ENCODE measurements around the gene SRRD. TPM values are rescaled to one million over a fixed set of nuclear protein-coding genes. Genes with fewer than 3 reads are reported as not detected.

Gene SRRD
- total and polyA plus RNA-seq, 2 of the 8 experiments (the other 6 are each of a cell fraction or from before 2014, with no cell fraction given): 17.1 to 25.3 TPM

DNA sequence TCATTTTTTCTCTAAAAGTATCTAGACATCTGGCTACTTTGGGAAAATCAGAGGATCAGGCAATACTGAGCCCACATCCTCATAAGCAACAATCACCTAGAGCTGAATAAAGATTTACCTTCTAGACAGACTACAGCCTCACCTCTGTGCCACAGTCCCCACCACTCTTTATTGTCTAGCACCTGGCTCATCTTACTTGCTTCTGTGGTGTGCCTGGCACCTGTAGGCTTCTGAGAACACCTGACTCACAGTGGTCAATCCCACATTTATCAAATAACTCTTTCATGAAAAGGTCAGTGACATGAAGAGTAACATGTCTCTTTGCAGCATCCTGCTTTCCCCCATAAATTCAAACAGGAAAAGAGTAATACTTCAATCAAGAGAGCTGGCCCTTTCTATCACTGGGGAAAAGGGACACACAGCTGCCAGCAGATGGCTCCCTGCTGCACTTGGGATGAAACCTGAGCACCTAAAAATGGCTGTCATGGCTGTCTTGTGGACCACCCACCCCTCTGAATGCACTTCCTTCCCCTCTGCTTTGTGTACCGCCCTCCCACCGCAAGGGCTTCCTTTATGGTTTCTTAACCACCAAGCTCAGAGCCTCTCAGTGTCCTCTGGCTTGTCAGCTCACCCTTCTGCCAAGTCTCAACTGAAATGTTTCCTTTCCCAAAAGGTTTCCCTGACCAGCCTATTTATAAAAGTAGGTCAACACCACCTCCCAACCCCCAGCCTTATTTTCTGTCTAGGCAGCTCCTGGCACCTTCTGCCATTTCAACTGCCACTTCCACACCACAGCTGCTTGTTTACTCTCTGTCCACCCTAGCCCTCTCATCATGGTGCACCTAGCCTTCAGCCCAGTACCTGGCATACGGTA, 19.2 kb downstream of the SRRD start (continued):
- TF ChIP-seq NRF1 (IDR thresholded peaks at IDR 0.05; ENCODE audit: low read depth, low read length): no peak
- TF ChIP-seq, protein P1, sequence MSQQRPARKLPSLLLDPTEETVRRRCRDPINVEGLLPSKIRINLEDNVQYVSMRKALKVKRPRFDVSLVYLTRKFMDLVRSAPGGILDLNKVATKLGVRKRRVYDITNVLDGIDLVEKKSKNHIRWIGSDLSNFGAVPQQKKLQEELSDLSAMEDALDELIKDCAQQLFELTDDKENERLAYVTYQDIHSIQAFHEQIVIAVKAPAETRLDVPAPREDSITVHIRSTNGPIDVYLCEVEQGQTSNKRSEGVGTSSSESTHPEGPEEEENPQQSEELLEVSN (IDR thresholded peaks at IDR 0.05): no peak
- TF ChIP-seq JUN (IDR thresholded peaks at IDR 0.05; ENCODE audit: low read depth, low read length): no peak
- TF ChIP-seq EZH2 (IDR thresholded peaks at IDR 0.05; ENCODE audit: low read depth, low read length, severe bottlenecking): no peak
- TF ChIP-seq, protein P2, sequence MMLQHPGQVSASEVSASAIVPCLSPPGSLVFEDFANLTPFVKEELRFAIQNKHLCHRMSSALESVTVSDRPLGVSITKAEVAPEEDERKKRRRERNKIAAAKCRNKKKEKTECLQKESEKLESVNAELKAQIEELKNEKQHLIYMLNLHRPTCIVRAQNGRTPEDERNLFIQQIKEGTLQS (IDR thresholded peaks at IDR 0.05; ENCODE audit: insufficient read depth, low read depth, low read length): no peak
- TF ChIP-seq SP1 (IDR thresholded peaks at IDR 0.05; ENCODE audit: low read depth, low read length): no peak
- TF ChIP-seq, protein P3, sequence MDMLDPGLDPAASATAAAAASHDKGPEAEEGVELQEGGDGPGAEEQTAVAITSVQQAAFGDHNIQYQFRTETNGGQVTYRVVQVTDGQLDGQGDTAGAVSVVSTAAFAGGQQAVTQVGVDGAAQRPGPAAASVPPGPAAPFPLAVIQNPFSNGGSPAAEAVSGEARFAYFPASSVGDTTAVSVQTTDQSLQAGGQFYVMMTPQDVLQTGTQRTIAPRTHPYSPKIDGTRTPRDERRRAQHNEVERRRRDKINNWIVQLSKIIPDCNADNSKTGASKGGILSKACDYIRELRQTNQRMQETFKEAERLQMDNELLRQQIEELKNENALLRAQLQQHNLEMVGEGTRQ (IDR thresholded peaks at IDR 0.05; ENCODE audit: low read length): no peak
- no peak for TF ChIP-seq CHD1 (IDR thresholded peaks at IDR 0.05; ENCODE audit: low read depth, low read length)
